Measurements from ENCODE around the gene ABHD2. TPM values are rescaled to one million over a fixed set of nuclear protein-coding genes. Genes with fewer than 3 reads are reported as not detected.
"Not testable (repeated sequence)": the region's sequence is repeated elsewhere in the genome, so short reads cannot be mapped to it uniquely, and the experiment has no call there.

ABHD2 gene
- 10 to 100 TPM; 53.3 to 58.1 TPM for total RNA-seq

GRCh38 chr15:89087830-89088604, at the start of gene ABHD2:
Gene ABHD2 (plus strand): TSS chr15:89088456. CDS start chr15:89116328, 27,872 bp downstream.
- CTCF ChIA-PET = interaction anchor here (0.8 to 6.1 kb wide), 17 partner anchors 9 to 229 kb away, joined by 3 to 32 read pairs (median 5); partner anchors contain the start of gene FANCI
- peak; percentile 99 for ATAC-seq
- peaks cover 33% of the 10 kb centered on the region for H3K4me1 Mint-ChIP-seq

GRCh38 chr15:89039142-89039541, 49.1 kb upstream of the ABHD2 start:
- peaks cover 9% of the 10 kb centered on the region for H3K4me1 Mint-ChIP-seq
- CTCF ChIA-PET = no interaction called here

More at GRCh38 chr15:89087830-89088604, at the start of gene ABHD2:
- Mint-ChIP-seq H3K4me3 (no peak within 1 kb of the TSS), H3K9me3 (ENCODE audit: low read depth) (no peaks in the 10 kb centered on the region), H3K27me3 (no peaks in the 10 kb centered on the region), H3K36me3 (peaks cover 5% of the 10 kb centered on the region), H3K27ac (no peak within 1 kb of the TSS)
- DNase-seq = peak; percentile 99

GRCh38 chr15:89041507-89041906, 46.7 kb upstream of the ABHD2 start:
- CTCF ChIA-PET = no interaction called here
- no peaks in the 10 kb centered on the region for H3K9me3 Mint-ChIP-seq (ENCODE audit: low read depth)
- DNase-seq (no peak), ATAC-seq (no peak)
- peaks cover 9% of the 10 kb centered on the region for H3K4me1 Mint-ChIP-seq
- H3K4me3 Mint-ChIP-seq = no peak overlapping the region
- peaks cover 26% of the 10 kb centered on the region for H3K27me3 Mint-ChIP-seq
- H3K27ac Mint-ChIP-seq = no peak overlapping the region
- H3K36me3 Mint-ChIP-seq = no peaks in the 10 kb centered on the region

More at GRCh38 chr15:89039142-89039541, 49.1 kb upstream of the ABHD2 start:
- DNase-seq = no peak
- ATAC-seq = no peak
- Mint-ChIP-seq H3K36me3 (no peaks in the 10 kb centered on the region), H3K4me3 (no peak overlapping the region), H3K27me3 (peaks cover 45% of the 10 kb centered on the region), H3K27ac (no peak overlapping the region), H3K9me3 (ENCODE audit: low read depth) (no peaks in the 10 kb centered on the region)

- CTCF ChIA-PET = interaction anchor here (0.8 to 1.2 kb wide), 3 partner anchors 8 to 163 kb away, joined by 3 to 4 read pairs (median 3); no protein-coding TSS in a partner anchor
- H3K27ac Mint-ChIP-seq = no peak overlapping the region
- no peak for DNase-seq
These were observed 45.9 kb upstream of the ABHD2 start for GRCh38 chr15:89042387-89042786.

GRCh38 chr15:89043031-89044002, 44.9 kb upstream of the ABHD2 start:
- no peak overlapping the region for H3K27ac Mint-ChIP-seq
- no peak for DNase-seq

More at GRCh38 chr15:89042387-89042786, 45.9 kb upstream of the ABHD2 start:
- Mint-ChIP-seq H3K4me1 (peaks cover 9% of the 10 kb centered on the region), H3K27me3 (peaks cover 23% of the 10 kb centered on the region), H3K4me3 (no peak overlapping the region), H3K9me3 (ENCODE audit: low read depth) (no peaks in the 10 kb centered on the region), H3K36me3 (no peaks in the 10 kb centered on the region)
- no peak for ATAC-seq

GRCh38 chr15:89049016-89049666, 39.1 kb upstream of the ABHD2 start:
- H3K9me3 Mint-ChIP-seq (ENCODE audit: low read depth); H3K27me3 Mint-ChIP-seq; CTCF ChIA-PET; DNase-seq; H3K36me3 Mint-ChIP-seq; H3K27ac Mint-ChIP-seq; ATAC-seq; H3K4me3 Mint-ChIP-seq: not testable (repeated sequence)
- peaks cover 11% of the 10 kb centered on the region for H3K4me1 Mint-ChIP-seq

More at GRCh38 chr15:89043031-89044002, 44.9 kb upstream of the ABHD2 start:
- Mint-ChIP-seq H3K4me1 (peaks cover 9% of the 10 kb centered on the region), H3K4me3 (no peak overlapping the region), H3K9me3 (ENCODE audit: low read depth) (no peaks in the 10 kb centered on the region), H3K27me3 (peaks cover 16% of the 10 kb centered on the region), H3K36me3 (no peaks in the 10 kb centered on the region)
- CTCF ChIA-PET = interaction anchor here (0.7 to 1.2 kb wide), 4 partner anchors 9 to 162 kb away, joined by 3 read pairs; no protein-coding TSS in a partner anchor
- no peak for ATAC-seq

- Mint-ChIP-seq H3K27ac (no peak overlapping the region), H3K4me3 (no peak overlapping the region), H3K36me3 (peaks cover 1% of the 10 kb centered on the region), H3K4me1 (peaks cover 11% of the 10 kb centered on the region), H3K27me3 (no peaks in the 10 kb centered on the region), H3K9me3 (ENCODE audit: low read depth) (no peaks in the 10 kb centered on the region)
- ATAC-seq = no peak
- no peak for DNase-seq
- CTCF ChIA-PET = interaction anchor here (0.8 to 1.2 kb wide), 2 partner anchors 126 to 168 kb away, joined by 3 to 5 read pairs; no protein-coding TSS in a partner anchor
These were observed 36.4 kb upstream of the ABHD2 start for GRCh38 chr15:89051875-89052274.

GRCh38 chr15:89052474-89052873, 35.8 kb upstream of the ABHD2 start:
- Mint-ChIP-seq H3K36me3 (peaks cover 1% of the 10 kb centered on the region), H3K27ac (no peak overlapping the region), H3K4me1 (peaks cover 15% of the 10 kb centered on the region), H3K4me3 (no peak overlapping the region), H3K9me3 (ENCODE audit: low read depth) (no peaks in the 10 kb centered on the region), H3K27me3 (no peaks in the 10 kb centered on the region)
- CTCF ChIA-PET = interaction anchor here (0.7 to 0.8 kb wide), 2 partner anchors 148 to 169 kb away, joined by 3 to 4 read pairs; no protein-coding TSS in a partner anchor
- ATAC-seq = no peak
- no peak for DNase-seq

GRCh38 chr15:89054873-89055272, 33.4 kb upstream of the ABHD2 start:
- no peak overlapping the region for H3K4me3 Mint-ChIP-seq
- peaks cover 9% of the 10 kb centered on the region for H3K27me3 Mint-ChIP-seq
- no peaks in the 10 kb centered on the region for H3K36me3 Mint-ChIP-seq
- peaks cover 9% of the 10 kb centered on the region for H3K4me1 Mint-ChIP-seq
- no peaks in the 10 kb centered on the region for H3K9me3 Mint-ChIP-seq (ENCODE audit: low read depth)
- no peak overlapping the region for H3K27ac Mint-ChIP-seq
- ATAC-seq (no peak), DNase-seq (no peak)
- CTCF ChIA-PET = interaction anchor here (1.4 to 8.3 kb wide), 2 partner anchors 33 to 121 kb away, joined by 3 to 193 read pairs; no protein-coding TSS in a partner anchor

GRCh38 chr15:89057506-89058133, 30.6 kb upstream of the ABHD2 start:
- peaks cover 6% of the 10 kb centered on the region for H3K4me1 Mint-ChIP-seq
- no peaks in the 10 kb centered on the region for H3K9me3 Mint-ChIP-seq (ENCODE audit: low read depth)
- no peak overlapping the region for H3K4me3 Mint-ChIP-seq

GRCh38 chr15:89058376-89058775, 29.9 kb upstream of the ABHD2 start:
- DNase-seq (no peak), ATAC-seq (no peak)
- Mint-ChIP-seq H3K27ac (no peak overlapping the region), H3K9me3 (ENCODE audit: low read depth) (no peaks in the 10 kb centered on the region), H3K4me3 (no peak overlapping the region), H3K36me3 (no peaks in the 10 kb centered on the region), H3K4me1 (peaks cover 5% of the 10 kb centered on the region), H3K27me3 (peaks cover 11% of the 10 kb centered on the region)
- CTCF ChIA-PET = interaction anchor here (0.6 to 8.3 kb wide), 42 partner anchors 7 to 187 kb away, joined by 3 to 193 read pairs (median 4); partner anchors contain the start of genes ABHD2 and FANCI

More at GRCh38 chr15:89057506-89058133, 30.6 kb upstream of the ABHD2 start:
- peak; percentile 93 for ATAC-seq
- CTCF ChIA-PET = interaction anchor here (0.6 to 8.3 kb wide), 52 partner anchors 8 to 187 kb away, joined by 3 to 193 read pairs (median 4); partner anchors contain the start of genes ABHD2 and FANCI
- H3K27ac Mint-ChIP-seq = no peak overlapping the region
- peak; percentile 84 for DNase-seq
- peaks cover 11% of the 10 kb centered on the region for H3K27me3 Mint-ChIP-seq
- H3K36me3 Mint-ChIP-seq = no peaks in the 10 kb centered on the region

GRCh38 chr15:89058876-89059405, 29.3 kb upstream of the ABHD2 start:
- no peak overlapping the region for H3K4me3 Mint-ChIP-seq
- peaks cover 11% of the 10 kb centered on the region for H3K27me3 Mint-ChIP-seq
- H3K4me1 Mint-ChIP-seq = peaks cover 5% of the 10 kb centered on the region
- ATAC-seq = no peak
- no peaks in the 10 kb centered on the region for H3K9me3 Mint-ChIP-seq (ENCODE audit: low read depth)
- DNase-seq = no peak
- no peak overlapping the region for H3K27ac Mint-ChIP-seq
- H3K36me3 Mint-ChIP-seq = no peaks in the 10 kb centered on the region
- CTCF ChIA-PET = interaction anchor here (0.7 to 8.3 kb wide), 11 partner anchors 10 to 183 kb away, joined by 3 to 193 read pairs (median 16); partner anchors contain the start of gene ABHD2
